ENCODE results near the gene ZNF764. TPM values are rescaled to one million over a fixed set of nuclear protein-coding genes. Genes with fewer than 3 reads are reported as not detected.
A peak's percentile ranks its signal among the peaks of the same experiment; 100 is the strongest.

Gene ZNF764
- total and polyA plus RNA-seq, 11 donors: 7.4 to 17.2 (median 11.0) TPM

DNA sequence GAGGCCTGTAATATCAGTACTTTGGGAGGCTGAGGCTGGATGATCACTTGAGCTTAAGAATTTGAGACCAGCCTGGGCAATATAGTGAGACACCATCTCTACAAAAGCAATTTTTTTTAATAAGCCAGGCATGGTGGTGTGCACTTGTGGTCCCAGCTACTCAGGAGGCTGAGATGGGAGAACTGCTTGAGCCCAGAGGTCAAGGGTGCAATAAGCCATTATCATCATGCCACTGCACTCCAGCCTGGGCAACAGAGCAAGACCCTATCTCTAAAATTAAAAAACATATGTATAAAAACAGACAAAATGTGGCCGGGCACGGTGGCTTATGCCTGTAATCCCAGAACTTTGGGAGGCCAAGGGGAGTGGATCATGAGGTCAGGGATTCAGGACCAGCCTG, 30.5 kb upstream of the ZNF764 start:
- no peak overlapping the region for H3K27ac ChIP-seq
- ATAC-seq (no peak), DNase-seq (no peak)
- peaks cover 0 to 8% (median 4%) of the 10 kb centered on the region in 9 donors for H3K36me3 ChIP-seq
- no peaks in the 10 kb centered on the region for H3K9me3 ChIP-seq
- H3K4me1 ChIP-seq: peaks cover 0 to 25% (median 10%) of the 10 kb centered on the region in 12 donors
- no peaks in the 10 kb centered on the region for H3K27me3 ChIP-seq
- TF ChIP-seq, protein P1, sequence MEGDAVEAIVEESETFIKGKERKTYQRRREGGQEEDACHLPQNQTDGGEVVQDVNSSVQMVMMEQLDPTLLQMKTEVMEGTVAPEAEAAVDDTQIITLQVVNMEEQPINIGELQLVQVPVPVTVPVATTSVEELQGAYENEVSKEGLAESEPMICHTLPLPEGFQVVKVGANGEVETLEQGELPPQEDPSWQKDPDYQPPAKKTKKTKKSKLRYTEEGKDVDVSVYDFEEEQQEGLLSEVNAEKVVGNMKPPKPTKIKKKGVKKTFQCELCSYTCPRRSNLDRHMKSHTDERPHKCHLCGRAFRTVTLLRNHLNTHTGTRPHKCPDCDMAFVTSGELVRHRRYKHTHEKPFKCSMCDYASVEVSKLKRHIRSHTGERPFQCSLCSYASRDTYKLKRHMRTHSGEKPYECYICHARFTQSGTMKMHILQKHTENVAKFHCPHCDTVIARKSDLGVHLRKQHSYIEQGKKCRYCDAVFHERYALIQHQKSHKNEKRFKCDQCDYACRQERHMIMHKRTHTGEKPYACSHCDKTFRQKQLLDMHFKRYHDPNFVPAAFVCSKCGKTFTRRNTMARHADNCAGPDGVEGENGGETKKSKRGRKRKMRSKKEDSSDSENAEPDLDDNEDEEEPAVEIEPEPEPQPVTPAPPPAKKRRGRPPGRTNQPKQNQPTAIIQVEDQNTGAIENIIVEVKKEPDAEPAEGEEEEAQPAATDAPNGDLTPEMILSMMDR (IDR thresholded peaks at IDR 0.05): no peak
- TF ChIP-seq POLR2A (IDR thresholded peaks at IDR 0.05): no peak
- intact Hi-C loops (cut with DNase I): loop anchor here in 5 of 10 donors (5.0 to 10.0 kb wide), 7 partner anchors 39 to 69 kb away; partner anchors contain the start of genes FBRS (in 2 of the 5), PRR14 (in 1 of the 5) and ZNF768 (in 1 of the 5)
- WGBS, 4 donors: 82 to 98% (median 92%) methylated on average over 2 of the region's 2 CpGs
- no peak overlapping the region for H3K4me3 ChIP-seq

DNA sequence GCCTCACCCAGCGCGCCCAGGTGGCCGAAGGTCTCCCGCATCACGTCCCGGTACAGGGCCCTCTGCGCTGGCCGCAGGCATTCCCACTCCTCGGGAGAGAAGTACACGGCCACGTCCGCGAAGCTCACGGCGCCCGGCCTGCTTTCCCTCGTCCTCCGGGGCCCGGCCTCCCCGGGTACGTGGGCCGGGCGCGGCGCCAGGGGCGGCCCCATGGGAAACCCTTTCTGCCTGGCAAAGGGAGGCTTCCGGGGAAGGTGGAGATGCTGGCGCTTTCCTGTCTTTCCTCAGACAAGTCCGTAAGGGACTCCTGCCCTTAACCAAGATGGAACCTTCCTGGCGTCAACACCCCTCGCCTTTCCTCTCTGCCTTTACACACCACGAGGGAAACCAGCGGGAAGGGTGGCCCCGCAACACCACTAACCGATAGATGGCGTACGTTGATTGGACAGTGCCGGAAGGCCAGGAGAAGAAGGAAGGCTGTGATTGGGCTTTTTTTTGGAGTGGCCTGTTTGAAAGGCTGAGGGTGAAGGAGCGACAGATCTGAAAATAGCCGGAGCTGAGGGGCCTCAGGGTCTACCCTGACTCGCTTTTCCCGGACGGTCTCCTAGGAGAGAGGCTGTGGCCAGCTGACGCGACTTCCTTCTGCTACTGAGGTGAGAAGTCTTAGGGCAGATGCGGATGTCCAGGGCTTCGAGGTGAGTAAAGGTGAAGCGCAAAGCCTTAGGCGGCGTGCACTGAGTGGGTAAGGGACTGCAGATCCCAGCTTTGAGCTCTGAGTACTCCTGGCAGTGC, 27.4 kb upstream of the ZNF764 start, which contains the start of gene ZNF785:
TSS of gene ZNF785 (minus strand) at position 298 of the 792 bp plus-strand sequence. CDS start at position 212, 86 bp downstream.
- 0 to 1% (median 0%) methylated on average over 29 to 50 of the region's 50 CpGs for WGBS, 4 donors
- peak within 1 kb of the TSS; percentile 83 to 97 (median 88) for H3K27ac ChIP-seq

DNA sequence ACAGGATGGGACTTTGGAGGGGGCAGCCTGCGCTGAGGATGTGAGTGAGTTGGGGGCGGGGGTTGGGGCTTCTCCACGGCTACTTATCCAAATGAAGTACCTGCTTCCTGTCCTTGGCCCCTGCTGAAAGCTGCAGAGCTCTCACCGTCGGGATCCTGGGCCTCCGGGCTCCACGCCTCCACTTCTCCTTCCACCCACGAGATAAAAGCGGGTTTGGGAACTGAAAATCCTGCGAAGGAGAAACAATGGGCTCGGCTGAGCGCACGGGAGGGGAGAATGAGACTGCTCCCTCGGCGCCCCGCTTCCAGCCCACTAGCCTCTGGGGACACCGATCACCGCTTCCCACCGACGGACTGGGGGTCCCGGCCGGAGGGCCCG, 26.8 kb upstream of the ZNF764 start:
- 1 to 3% (median 1%) methylated on average over 16 to 23 of the region's 23 CpGs for WGBS, 4 donors
- TF ChIP-seq POLR2A (IDR thresholded peaks at IDR 0.05): no peak
- TF ChIP-seq, protein P1 (IDR thresholded peaks at IDR 0.05): no peak
- intact Hi-C loops (cut with DNase I): loop anchor here in 7 of 10 donors (1.0 to 10.0 kb wide), 12 partner anchors 13 to 72 kb away; partner anchors contain the start of genes ZNF768 (in 3 of the 7), FBRS (in 2 of the 7), PRR14 (in 1 of the 7) and ZNF688 (in 1 of the 7)
- peak in 1 of 4 donors; percentile 1 for ATAC-seq
- H3K36me3 ChIP-seq: peaks cover 0 to 37% (median 29%) of the 10 kb centered on the region in 9 donors
- H3K4me1 ChIP-seq: peaks cover 0 to 25% (median 10%) of the 10 kb centered on the region in 12 donors
- peak overlapping the region; percentile 83 to 97 (median 88) for H3K27ac ChIP-seq
- no peak for DNase-seq
- H3K27me3 ChIP-seq: no peaks in the 10 kb centered on the region
- H3K9me3 ChIP-seq: no peaks in the 10 kb centered on the region
- H3K4me3 ChIP-seq: peak overlapping the region; percentile 54 to 93 (median 74)

More for the DNA sequence above, 27.4 kb upstream of the ZNF764 start, which contains the start of gene ZNF785:
- intact Hi-C loops (cut with DNase I): loop anchor here in 7 of 10 donors (1.0 to 10.0 kb wide), 12 partner anchors 13 to 72 kb away; partner anchors contain the start of genes ZNF768 (in 3 of the 7), FBRS (in 2 of the 7), PRR14 (in 1 of the 7) and ZNF688 (in 1 of the 7)
- TF ChIP-seq, protein P1 (IDR thresholded peaks at IDR 0.05): peak in 11 of 12 donors; percentile 10 to 57 (median 33)
- peak in 1 of 2 donors; percentile 54 for TF ChIP-seq POLR2A (IDR thresholded peaks at IDR 0.05)
- H3K4me3 ChIP-seq: peak within 1 kb of the TSS; percentile 54 to 93 (median 74)
- DNase-seq: peak; percentile 94 to 98 (median 98)
- H3K27me3 ChIP-seq: no peaks in the 10 kb centered on the region
- H3K9me3 ChIP-seq: no peaks in the 10 kb centered on the region
- peaks cover 0 to 25% (median 10%) of the 10 kb centered on the region in 12 donors for H3K4me1 ChIP-seq
- peaks cover 0 to 37% (median 29%) of the 10 kb centered on the region in 9 donors for H3K36me3 ChIP-seq
- peak; percentile 98 to 100 (median 99) for ATAC-seq

Data from heart left ventricle (tissue), 16 donors.